Endothelial cell of umbilical vein (primary cell): Measurements from ENCODE around the gene IQCH. TPM values are rescaled to one million over a fixed set of nuclear protein-coding genes. Genes with fewer than 3 reads are reported as not detected.

Experiments used
- BruUV-seq: library from RNA; stranded (reverse); fragments of 400-500 nt; replicated peaks from 2 replicates; lab custom pipeline; 2021; lab: Mats Ljungman, UMichigan
- CTCF ChIA-PET: fragments of 300-600, 350-600 bp; sonication (Branson Sonifier 250); formaldehyde crosslinking; loops from one replicate; lab custom pipeline; 2021; ENCODE audit warnings: antibody characterized with exemption, inconsistent platforms; lab: Charles Lee
- POLR2A ChIA-PET: fragments of 300-600, 350-600 bp; sonication (Branson Sonifier 250); formaldehyde crosslinking; loops from one replicate; lab custom pipeline; 2021; ENCODE audit warnings: antibody characterized with exemption, inconsistent platforms; lab: Charles Lee
- DNase-seq: peaks from one replicate; pipeline ENCODE4 v3.0.0-alpha.2; 2011; ENCODE audit warnings: low read depth, low spot score
- FAIRE-seq: peaks from 2 replicates; lab custom pipeline; 2011; peaks lifted over from hg19 to GRCh38; lab: Jason Lieb, UNC
- H2AFZ ChIP-seq: 2 replicates; pipeline ENCODE4 v1.6.0; 2012; ENCODE audit warnings: low read depth, low read length, control low read depth, inconsistent platforms
- H3K27ac ChIP-seq: 2 replicates; pipeline ENCODE4 v1.5.1; 2011; ENCODE audit warnings: low read depth, mild to moderate bottlenecking, control low read depth, low read length, moderate library complexity; ENCODE audit not compliant: insufficient read depth
- H3K27me3 ChIP-seq, 2 experiments: 2 replicates each; pipeline versions ENCODE4 v1.6.0 to v1.6.1; 2011; ENCODE audit warnings: low read length in 2 of 2, mixed read lengths in 1 of 2; ENCODE audit not compliant: control insufficient read depth in 2 of 2, insufficient read depth in 2 of 2
- H3K36me3 ChIP-seq, 2 experiments: 2 replicates in 1 of 2; 3 replicates in 1 of 2; pipeline ENCODE4 v1.5.1; 2011; ENCODE audit warnings: low read length in 2 of 2, mild to moderate bottlenecking in 1 of 2, moderate library complexity in 1 of 2; ENCODE audit not compliant: control insufficient read depth in 2 of 2, insufficient read depth in 2 of 2; ENCODE audit errors: extremely low read depth in 1 of 2
- H3K4me1 ChIP-seq: 3 replicates; pipeline ENCODE4 v1.5.1; 2011; ENCODE audit warnings: mild to moderate bottlenecking, low read length; ENCODE audit not compliant: control insufficient read depth, insufficient read depth; ENCODE audit errors: extremely low read depth
- H3K4me2 ChIP-seq: 2 replicates; pipeline ENCODE4 v1.6.1; 2011; ENCODE audit warnings: low read length, control low read depth, mixed read lengths; ENCODE audit not compliant: insufficient read depth
- H3K4me3 ChIP-seq, 3 experiments: fragments of 200-600 bp in 1 of 3; sonication (generic), shearing (Covaris generic) in 1 of 3; replicated peaks in 1 of 3; 2 replicates each; pipeline ENCODE4 v1.5.1; 2011 to 2016; ENCODE audit warnings: control low read depth in 3 of 3, low read length in 3 of 3, mild to moderate bottlenecking in 2 of 3, inconsistent platforms in 1 of 3, low read depth in 1 of 3, moderate library complexity in 1 of 3; ENCODE audit not compliant: insufficient read depth in 1 of 3
- H3K79me2 ChIP-seq: 2 replicates; pipeline ENCODE4 v1.6.0; 2012; ENCODE audit warnings: low read length, inconsistent platforms; ENCODE audit not compliant: control insufficient read depth, insufficient read depth
- H3K9ac ChIP-seq: replicated peaks from 2 replicates; pipeline ENCODE3; 2011; ENCODE audit warnings: low read length, control low read depth; ENCODE audit not compliant: insufficient read depth; ENCODE audit errors: extremely low read depth
- H3K9me1 ChIP-seq: replicated peaks from 3 replicates; pipeline ENCODE4 v1.6.0; 2011; ENCODE audit warnings: mild to moderate bottlenecking, low read length; ENCODE audit not compliant: control insufficient read depth, insufficient read depth; ENCODE audit errors: extremely low read depth
- H3K9me3 ChIP-seq: replicated peaks from 2 replicates; pipeline ENCODE4 v1.5.1; 2012; ENCODE audit warnings: low read length, inconsistent platforms; ENCODE audit not compliant: control insufficient read depth, insufficient read depth
- H4K20me1 ChIP-seq: replicated peaks from 2 replicates; pipeline ENCODE3; 2011; ENCODE audit warnings: mild to moderate bottlenecking, low read length; ENCODE audit not compliant: control insufficient read depth, insufficient read depth; ENCODE audit errors: extremely low read depth
- EZH2 ChIP-seq: IDR thresholded peaks from 2 replicates; pipeline ENCODE4 v1.6.1; 2012; ENCODE audit warnings: borderline replicate concordance, low read depth, mild to moderate bottlenecking, moderate library complexity, low read length, inconsistent platforms; ENCODE audit not compliant: severe bottlenecking
- FOS ChIP-seq: IDR thresholded peaks from 2 replicates; pipeline ENCODE4 v1.6.1; 2011; ENCODE audit warnings: mild to moderate bottlenecking, low read length, moderate library complexity, borderline replicate concordance; ENCODE audit not compliant: insufficient read depth
- GATA2 ChIP-seq: IDR thresholded peaks from 2 replicates; pipeline ENCODE4 v1.7.0; 2011; ENCODE audit warnings: low read depth, mild to moderate bottlenecking, moderate library complexity, mixed read lengths, low read length; ENCODE audit not compliant: insufficient read length, insufficient read depth
- JUN ChIP-seq: IDR thresholded peaks from 2 replicates; pipeline ENCODE4 v1.6.1; 2011; ENCODE audit warnings: borderline replicate concordance, low read depth; ENCODE audit not compliant: insufficient read length, insufficient read depth
- MYC ChIP-seq: IDR thresholded peaks from one replicate; pipeline ENCODE4 v1.6.1; 2011; ENCODE audit warnings: mild to moderate bottlenecking, low read depth, low read length
- POLR2A ChIP-seq: IDR thresholded peaks from 2 replicates; pipeline ENCODE4 v1.6.1; 2012; ENCODE audit warnings: low read depth, mild to moderate bottlenecking, control low read depth, low read length
- POLR2AphosphoS5 ChIP-seq: IDR thresholded peaks from 2 replicates; pipeline ENCODE4 v1.6.1; 2012; ENCODE audit warnings: low read depth, mild to moderate bottlenecking, control low read depth, low read length, moderate library complexity; ENCODE audit not compliant: insufficient read depth
- dilution Hi-C: fragments of 300-500 bp; cut with MboI; formaldehyde crosslinking; loops from one replicate; pipeline ENCODE4 v1.15.0; 2019; ENCODE audit warnings: low sequenced_read_pairs; ENCODE audit not compliant: extremely low pct_ligation_motif_present
- intact Hi-C: fragments of 100-400 bp; cut with micrococcal nuclease; formaldehyde crosslinking; loops from one replicate; pipeline ENCODE4 v1.10.0; 2022
- polyA plus RNA-seq, 4 experiments: library from polyadenylated mRNA; depleted of rRNA in 3 of 4; stranded (reverse) in 3 of 4; unstranded in 1 of 4; fragments of >200 nt; gene quantifications; 2 replicates each; pipeline versions ENCODE4 v1.2.1 to v1.2.3, GENCODE V29; 2011 to 2012; ENCODE audit warnings: missing spikeins in 1 of 4
- total RNA-seq: library from RNA; stranded (reverse); gene quantifications from 2 replicates; pipeline ENCODE4 v1.2.3, GENCODE V29; 2021
- TF ChIP-seq, protein P1 (sequence below): IDR thresholded peaks from 2 replicates; pipeline ENCODE4 v1.6.1; 2011; ENCODE audit not compliant: insufficient read depth, insufficient read length
- TF ChIP-seq, protein P2 (sequence below), 2 donors: IDR thresholded peaks; 1 replicate in 1 of 2; 2 replicates in 1 of 2; pipeline ENCODE4 v1.5.1; 2011; ENCODE audit warnings: low read length in 2 of 2, mild to moderate bottlenecking in 2 of 2, moderate library complexity in 2 of 2, control low read depth in 1 of 2, inconsistent platforms in 1 of 2, low read depth in 1 of 2; ENCODE audit not compliant: insufficient read depth in 1 of 2; ENCODE audit errors: extremely low read depth in 1 of 2

IQCH gene
- total and polyA plus RNA-seq, 2 donors (not counting 3 experiments of a cell fraction or from before 2014, with no cell fraction given): 0.29 to 0.51 TPM

DNA sequence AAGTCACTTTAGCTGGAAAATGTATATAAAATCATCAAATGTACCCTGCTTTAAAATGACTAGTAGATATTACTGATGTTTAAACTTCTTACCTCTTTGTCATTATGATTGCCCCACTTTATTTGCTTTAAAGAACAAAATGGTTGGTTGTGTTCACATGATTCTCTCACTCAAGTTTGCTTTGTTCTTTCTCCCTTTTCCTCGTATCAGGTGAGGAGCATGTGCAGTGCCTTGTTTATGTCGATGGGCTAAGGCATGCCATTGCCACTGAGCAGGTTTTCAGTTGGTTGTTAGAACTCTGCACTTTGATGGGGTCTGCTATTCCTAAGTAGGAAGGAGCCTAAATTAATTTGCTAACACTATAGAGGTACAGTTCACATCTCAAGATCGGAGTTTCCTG lies 293.2 kb downstream of the IQCH start:
- CTCF ChIA-PET: no interaction called here
- Histone ChIP-seq H4K20me1 (no peaks in the 10 kb centered on the region), H3K79me2 (no peaks in the 10 kb centered on the region), H3K27ac (no peak overlapping the region), H3K4me1 (peaks cover 8% of the 10 kb centered on the region), H3K36me3 (no peaks in the 10 kb centered on the region), H3K4me3 (no peak overlapping the region), H3K9me1 (no peaks in the 10 kb centered on the region), H2AFZ (no peak overlapping the region), H3K9ac (no peak overlapping the region), H3K27me3 (no peaks in the 10 kb centered on the region), H3K9me3 (no peaks in the 10 kb centered on the region), H3K4me2 (no peak overlapping the region)
- no TSS peak for BruUV-seq
- FAIRE-seq (no peak), DNase-seq (no peak)
- TF ChIP-seq, protein P1, sequence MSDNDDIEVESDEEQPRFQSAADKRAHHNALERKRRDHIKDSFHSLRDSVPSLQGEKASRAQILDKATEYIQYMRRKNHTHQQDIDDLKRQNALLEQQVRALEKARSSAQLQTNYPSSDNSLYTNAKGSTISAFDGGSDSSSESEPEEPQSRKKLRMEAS: no peak
- TF ChIP-seq POLR2A (no peak), GATA2 (no peak), POLR2AphosphoS5 (no peak), JUN (no peak), EZH2 (no peak), FOS (no peak), MYC (no peak)
- TF ChIP-seq, protein P2, sequence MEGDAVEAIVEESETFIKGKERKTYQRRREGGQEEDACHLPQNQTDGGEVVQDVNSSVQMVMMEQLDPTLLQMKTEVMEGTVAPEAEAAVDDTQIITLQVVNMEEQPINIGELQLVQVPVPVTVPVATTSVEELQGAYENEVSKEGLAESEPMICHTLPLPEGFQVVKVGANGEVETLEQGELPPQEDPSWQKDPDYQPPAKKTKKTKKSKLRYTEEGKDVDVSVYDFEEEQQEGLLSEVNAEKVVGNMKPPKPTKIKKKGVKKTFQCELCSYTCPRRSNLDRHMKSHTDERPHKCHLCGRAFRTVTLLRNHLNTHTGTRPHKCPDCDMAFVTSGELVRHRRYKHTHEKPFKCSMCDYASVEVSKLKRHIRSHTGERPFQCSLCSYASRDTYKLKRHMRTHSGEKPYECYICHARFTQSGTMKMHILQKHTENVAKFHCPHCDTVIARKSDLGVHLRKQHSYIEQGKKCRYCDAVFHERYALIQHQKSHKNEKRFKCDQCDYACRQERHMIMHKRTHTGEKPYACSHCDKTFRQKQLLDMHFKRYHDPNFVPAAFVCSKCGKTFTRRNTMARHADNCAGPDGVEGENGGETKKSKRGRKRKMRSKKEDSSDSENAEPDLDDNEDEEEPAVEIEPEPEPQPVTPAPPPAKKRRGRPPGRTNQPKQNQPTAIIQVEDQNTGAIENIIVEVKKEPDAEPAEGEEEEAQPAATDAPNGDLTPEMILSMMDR (IDR thresholded peaks at IDR 0.05; ENCODE audit: extremely low read depth in 1 of 2, insufficient read depth in 1 of 2, low read depth in 1 of 2, low read length in 2 of 2): no peak
- POLR2A ChIA-PET: no interaction called here
- intact Hi-C loops (loop anchor here (10.0 kb wide), 1 partner anchor 93 kb away; no protein-coding TSS in a partner anchor), dilution Hi-C loops (no loop called here)
